ENCODE data around the gene MATR3.

MATR3 gene

DNA sequence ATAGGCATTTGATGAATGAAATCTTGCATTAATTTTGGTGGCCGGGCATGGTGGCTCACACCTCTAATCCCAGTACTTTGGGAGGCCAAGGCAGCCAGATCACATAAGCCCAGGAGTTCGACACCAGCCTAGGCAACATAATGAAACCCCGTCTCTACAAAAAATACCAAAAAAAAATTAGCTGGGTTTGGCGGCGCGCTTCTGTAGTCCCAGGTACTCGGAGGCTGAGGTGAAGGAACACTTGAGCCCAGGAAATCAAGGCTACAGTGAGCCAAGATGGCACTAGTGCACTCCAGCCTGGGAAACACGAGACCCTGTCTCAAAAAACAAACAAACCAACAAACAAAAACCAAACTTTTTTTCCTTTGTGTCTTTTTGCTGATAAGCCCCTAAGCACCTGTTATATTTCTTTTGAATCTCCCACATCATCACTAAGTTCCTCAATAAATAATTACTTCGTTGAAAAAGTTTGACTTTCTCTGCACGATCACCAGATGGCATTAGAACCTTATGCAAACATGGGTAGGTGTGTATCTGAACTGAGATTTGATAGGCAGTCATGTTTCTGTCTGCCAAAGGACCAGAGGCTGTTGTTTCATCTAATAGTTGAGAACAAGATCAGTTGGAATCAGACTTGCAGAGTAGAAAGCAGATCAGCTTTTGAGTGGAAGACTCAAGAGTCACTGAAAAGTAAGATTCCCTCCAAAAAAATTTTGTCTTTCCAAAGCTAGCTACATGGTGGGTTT, 5.5 kb upstream of the MATR3 start:
- no peak for DNase-seq (ENCODE audit: low read depth)
- TF ChIP-seq, protein P1, sequence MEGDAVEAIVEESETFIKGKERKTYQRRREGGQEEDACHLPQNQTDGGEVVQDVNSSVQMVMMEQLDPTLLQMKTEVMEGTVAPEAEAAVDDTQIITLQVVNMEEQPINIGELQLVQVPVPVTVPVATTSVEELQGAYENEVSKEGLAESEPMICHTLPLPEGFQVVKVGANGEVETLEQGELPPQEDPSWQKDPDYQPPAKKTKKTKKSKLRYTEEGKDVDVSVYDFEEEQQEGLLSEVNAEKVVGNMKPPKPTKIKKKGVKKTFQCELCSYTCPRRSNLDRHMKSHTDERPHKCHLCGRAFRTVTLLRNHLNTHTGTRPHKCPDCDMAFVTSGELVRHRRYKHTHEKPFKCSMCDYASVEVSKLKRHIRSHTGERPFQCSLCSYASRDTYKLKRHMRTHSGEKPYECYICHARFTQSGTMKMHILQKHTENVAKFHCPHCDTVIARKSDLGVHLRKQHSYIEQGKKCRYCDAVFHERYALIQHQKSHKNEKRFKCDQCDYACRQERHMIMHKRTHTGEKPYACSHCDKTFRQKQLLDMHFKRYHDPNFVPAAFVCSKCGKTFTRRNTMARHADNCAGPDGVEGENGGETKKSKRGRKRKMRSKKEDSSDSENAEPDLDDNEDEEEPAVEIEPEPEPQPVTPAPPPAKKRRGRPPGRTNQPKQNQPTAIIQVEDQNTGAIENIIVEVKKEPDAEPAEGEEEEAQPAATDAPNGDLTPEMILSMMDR (IDR thresholded peaks at IDR 0.05; ENCODE audit: control insufficient read depth, insufficient read depth, low read depth, low read length, missing control alignments): no peak

DNA sequence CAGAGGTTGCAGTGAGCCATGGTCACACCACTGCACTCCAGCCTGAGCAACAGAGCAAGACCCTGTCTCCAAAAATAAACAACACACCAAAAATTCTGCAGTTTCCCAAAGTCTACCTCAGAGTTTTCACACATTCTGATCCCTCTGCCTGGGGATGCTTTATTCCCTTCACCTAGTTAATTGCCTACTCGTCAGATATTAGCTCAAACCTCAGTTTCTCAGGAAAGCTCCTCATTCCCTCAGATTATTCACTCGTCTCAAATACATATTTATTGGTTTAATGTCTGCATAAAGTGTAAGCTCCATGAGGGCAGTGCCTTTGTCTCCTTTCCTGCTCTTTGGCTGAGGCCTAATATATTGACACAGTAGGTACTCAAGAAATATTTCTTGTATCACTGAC, 2.5 kb upstream of the MATR3 start:
- H3K4me3 ChIP-seq (ENCODE audit: control insufficient read depth, low read depth, low read length): no peak overlapping the region
- TF ChIP-seq, protein P1 (IDR thresholded peaks at IDR 0.05; ENCODE audit: control insufficient read depth, insufficient read depth, low read depth, low read length, missing control alignments): no peak
- DNase-seq (ENCODE audit: low read depth): no peak

More for the DNA sequence above, 5.5 kb upstream of the MATR3 start:
- H3K4me3 ChIP-seq (ENCODE audit: control insufficient read depth, low read depth, low read length): no peak overlapping the region

DNA sequence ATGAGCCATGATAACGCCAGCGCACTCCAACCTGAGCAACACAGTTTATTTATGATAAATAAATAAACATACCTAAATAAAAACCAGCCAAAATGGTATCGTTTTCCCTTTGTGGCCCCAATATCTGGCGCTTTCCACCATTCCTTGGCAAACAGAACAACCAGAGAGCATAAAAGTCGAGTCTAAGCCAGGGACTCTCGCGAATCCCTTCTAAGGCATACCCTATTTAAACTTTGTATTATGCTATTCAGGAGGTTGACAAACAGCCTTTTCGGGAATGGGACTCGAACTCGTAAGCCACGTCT, 386 bp upstream of the MATR3 start:
- H3K4me3 ChIP-seq (ENCODE audit: control insufficient read depth, low read depth, low read length): peak overlapping the region; percentile 86
- TF ChIP-seq, protein P1 (IDR thresholded peaks at IDR 0.05; ENCODE audit: control insufficient read depth, insufficient read depth, low read depth, low read length, missing control alignments): no peak
- no peak for DNase-seq (ENCODE audit: low read depth)

DNA sequence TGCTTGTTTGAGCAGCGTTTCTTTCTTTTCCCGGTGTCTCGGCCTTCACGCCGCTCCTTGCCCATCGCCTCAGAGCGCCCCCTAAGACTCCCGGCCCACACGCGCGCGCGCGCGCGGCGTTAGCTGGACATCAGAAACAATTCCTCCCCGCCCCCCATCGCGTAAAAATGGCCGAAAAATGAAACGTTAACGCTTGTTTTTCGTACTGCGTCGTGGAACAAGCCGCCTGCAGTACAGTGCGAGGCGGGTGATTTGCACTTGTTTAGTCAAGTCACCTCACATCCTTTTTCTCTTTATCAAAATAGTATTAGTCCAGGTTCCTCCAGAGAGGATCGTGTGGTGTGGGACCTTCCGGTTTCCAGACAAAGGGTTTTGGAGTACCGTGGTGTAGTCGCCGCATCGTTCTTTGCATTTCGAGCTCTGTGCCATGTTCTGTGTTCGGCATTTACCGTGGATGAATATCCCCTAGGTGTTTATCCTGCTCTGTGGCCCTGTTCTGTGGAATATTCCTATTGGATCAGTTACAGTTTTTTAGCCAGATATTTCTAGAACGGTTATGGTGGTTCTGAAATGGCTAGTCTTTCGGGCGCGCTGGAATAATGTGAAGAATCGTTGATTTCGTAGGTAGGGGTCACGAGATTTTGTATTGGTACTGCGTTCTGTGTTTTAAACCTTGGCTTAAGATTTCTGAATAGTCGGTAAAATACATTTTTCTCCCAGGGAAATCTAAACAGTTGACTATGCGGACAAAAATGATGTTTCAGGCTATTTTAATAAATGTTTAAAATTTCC, 1.0 kb downstream of the MATR3 start:
- no peak for DNase-seq (ENCODE audit: low read depth)
- H3K4me3 ChIP-seq (ENCODE audit: control insufficient read depth, low read depth, low read length): peak overlapping the region; percentile 86
- TF ChIP-seq, protein P1 (IDR thresholded peaks at IDR 0.05; ENCODE audit: control insufficient read depth, insufficient read depth, low read depth, low read length, missing control alignments): peak; percentile 53

DNA sequence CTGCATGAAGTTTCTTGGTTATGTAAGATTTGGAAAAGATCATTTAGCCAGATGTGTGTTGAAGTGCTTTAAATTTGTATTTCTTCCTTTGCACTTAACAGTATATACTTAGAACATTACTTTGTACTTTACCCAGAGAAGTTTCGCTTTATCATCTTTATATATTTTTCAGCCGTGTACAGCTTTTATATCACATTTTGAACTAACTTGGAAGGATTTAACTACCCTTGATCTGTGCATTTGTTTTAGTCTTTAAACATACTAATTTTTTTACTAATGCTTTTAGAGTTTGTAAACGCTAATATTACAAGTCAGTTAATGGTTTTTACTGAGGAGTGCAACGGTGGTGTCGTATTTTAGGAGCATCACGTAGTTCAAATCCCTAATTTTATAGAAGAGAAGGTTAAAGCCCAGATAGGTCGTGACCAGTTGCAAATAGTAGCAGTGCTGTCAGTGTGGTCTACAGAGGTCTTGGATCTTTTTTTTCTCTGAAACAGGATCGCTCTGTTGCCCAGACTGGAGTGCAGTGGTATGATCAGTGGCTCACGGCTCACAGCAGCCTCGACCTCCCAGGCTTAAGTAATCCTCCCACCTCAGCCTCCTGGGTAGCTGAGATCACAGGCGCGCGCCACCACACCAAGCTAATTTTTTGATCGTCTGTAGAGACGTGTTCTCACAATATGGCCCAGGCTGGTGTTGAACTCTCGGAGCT, 2.0 kb downstream of the MATR3 start:
- TF ChIP-seq, protein P1 (IDR thresholded peaks at IDR 0.05; ENCODE audit: control insufficient read depth, insufficient read depth, low read depth, low read length, missing control alignments): no peak
- DNase-seq (ENCODE audit: low read depth): no peak
- H3K4me3 ChIP-seq (ENCODE audit: control insufficient read depth, low read depth, low read length): peak overlapping the region; percentile 86

DNA sequence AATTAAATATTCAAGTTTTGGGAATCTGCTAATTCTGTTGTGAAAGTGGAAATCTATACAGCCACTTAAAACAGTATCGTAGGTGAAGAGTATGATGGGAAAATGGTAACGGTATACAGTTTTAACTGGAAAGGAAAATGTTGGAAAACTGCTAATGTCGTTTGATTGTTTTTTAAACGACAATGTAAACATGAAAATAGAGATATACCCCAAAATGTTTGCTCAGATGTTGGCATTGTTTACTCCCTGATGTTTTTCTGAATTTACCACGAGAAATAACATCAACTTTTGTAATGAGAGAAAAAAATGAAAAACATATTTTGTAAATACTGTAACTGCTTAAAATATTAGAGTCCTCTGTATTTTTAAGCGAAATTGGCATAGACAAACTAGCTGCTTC, 2.7 kb downstream of the MATR3 start:
- no peak overlapping the region for H3K4me3 ChIP-seq (ENCODE audit: control insufficient read depth, low read depth, low read length)
- TF ChIP-seq, protein P1 (IDR thresholded peaks at IDR 0.05; ENCODE audit: control insufficient read depth, insufficient read depth, low read depth, low read length, missing control alignments): no peak
- DNase-seq (ENCODE audit: low read depth): no peak

Measured in AG09309 (cell line).